ENCODE measurements around the gene NRP2. TPM values are rescaled to one million over a fixed set of nuclear protein-coding genes. Genes with fewer than 3 reads are reported as not detected.

The NRP2 gene
- total RNA-seq, 4 donors from 2014 or later, result 35.9 to 156 (median 114) TPM

GRCh38 chr2:205754924-205755321 is 72.6 kb downstream of the NRP2 start:
- H3K4me3 ChIP-seq, result no peak overlapping the region
- H3K36me3 ChIP-seq, result no peaks in the 10 kb centered on the region
- no peaks in the 10 kb centered on the region for H3K27me3 ChIP-seq
- H3K9me3 ChIP-seq, result no peaks in the 10 kb centered on the region
- intact Hi-C loops (cut with DNase I; ENCODE audit: low total_unique reads), result loop anchor here (10.0 kb wide), 1 partner anchor 70 kb away; the partner anchor contains the start of gene NRP2
- peaks cover 5 to 16% of the 10 kb centered on the region in 2 donors for H3K4me1 ChIP-seq
- DNase-seq, result no peak
- TF ChIP-seq POLR2A (IDR thresholded peaks at IDR 0.05), result no peak
- no peak for TF ChIP-seq CTCF (IDR thresholded peaks at IDR 0.05)
- H3K27ac ChIP-seq, result peak overlapping the region; percentile 74 to 89

- Histone ChIP-seq H3K4me3 (no peak overlapping the region), H3K36me3 (no peaks in the 10 kb centered on the region), H3K27me3 (no peaks in the 10 kb centered on the region), H3K4me1 (peaks cover 5 to 16% of the 10 kb centered on the region in 2 donors), H3K9me3 (no peaks in the 10 kb centered on the region), H3K27ac (peak overlapping the region; percentile 74 to 89)
- intact Hi-C loops (cut with DNase I; ENCODE audit: low total_unique reads), result loop anchor here (10.0 kb wide), 1 partner anchor 71 kb away; the partner anchor contains the start of gene NRP2
- no peak for TF ChIP-seq POLR2A (IDR thresholded peaks at IDR 0.05)
- TF ChIP-seq CTCF (IDR thresholded peaks at IDR 0.05), result no peak
- DNase-seq, result no peak
Measured at GRCh38 chr2:205755923-205756322, 73.6 kb downstream of the NRP2 start.

- peak overlapping the region; percentile 74 to 89 for H3K27ac ChIP-seq
- no peaks in the 10 kb centered on the region for H3K27me3 ChIP-seq
- H3K9me3 ChIP-seq, result no peaks in the 10 kb centered on the region
- H3K4me1 ChIP-seq, result peaks cover 5 to 16% of the 10 kb centered on the region in 2 donors
- no peak overlapping the region for H3K4me3 ChIP-seq
- intact Hi-C loops (cut with DNase I; ENCODE audit: low total_unique reads), result loop anchor here (10.0 kb wide), 1 partner anchor 72 kb away; the partner anchor contains the start of gene NRP2
- no peaks in the 10 kb centered on the region for H3K36me3 ChIP-seq
- DNase-seq, result no peak
- TF ChIP-seq POLR2A (IDR thresholded peaks at IDR 0.05) (no peak), CTCF (IDR thresholded peaks at IDR 0.05) (no peak)
Measured at GRCh38 chr2:205757271-205757670, 75.0 kb downstream of the NRP2 start.

- Histone ChIP-seq H3K4me3 (no peak overlapping the region), H3K9me3 (no peaks in the 10 kb centered on the region), H3K4me1 (peaks cover 5 to 16% of the 10 kb centered on the region in 2 donors), H3K27ac (peak overlapping the region; percentile 74 to 89), H3K27me3 (no peaks in the 10 kb centered on the region), H3K36me3 (no peaks in the 10 kb centered on the region)
- intact Hi-C loops (cut with DNase I; ENCODE audit: low total_unique reads), result loop anchor here (10.0 kb wide), 1 partner anchor 73 kb away; the partner anchor contains the start of gene NRP2
- no peak for TF ChIP-seq POLR2A (IDR thresholded peaks at IDR 0.05)
- no peak for TF ChIP-seq CTCF (IDR thresholded peaks at IDR 0.05)
- DNase-seq, result peak; percentile 51 to 67
Measured at GRCh38 chr2:205758051-205758450, 75.8 kb downstream of the NRP2 start.

GRCh38 chr2:205758500-205758899 is 76.2 kb downstream of the NRP2 start:
- Histone ChIP-seq H3K36me3 (no peaks in the 10 kb centered on the region), H3K9me3 (no peaks in the 10 kb centered on the region), H3K27me3 (no peaks in the 10 kb centered on the region), H3K27ac (peak overlapping the region; percentile 74 to 89), H3K4me3 (no peak overlapping the region), H3K4me1 (peaks cover 5 to 16% of the 10 kb centered on the region in 2 donors)
- no peak for DNase-seq
- no peak for TF ChIP-seq CTCF (IDR thresholded peaks at IDR 0.05)
- no peak for TF ChIP-seq POLR2A (IDR thresholded peaks at IDR 0.05)
- intact Hi-C loops (cut with DNase I; ENCODE audit: low total_unique reads), result loop anchor here (10.0 kb wide), 1 partner anchor 74 kb away; the partner anchor contains the start of gene NRP2
